ENCODE measurements around the gene OR5T1. TPM values are rescaled to one million over a fixed set of nuclear protein-coding genes. Genes with fewer than 3 reads are reported as not detected.

The OR5T1 gene
- polyA plus RNA-seq, 2 of the 4 experiments (the other 2 are of a cell fraction), result not detected

- Histone ChIP-seq H3K9me3 (peaks cover 3% of the 10 kb centered on the region; the same call in 1 of the 3 replicates), H3K4me1 (no peaks in the 10 kb centered on the region), H3K4me2 (no peak overlapping the region), H3K27ac (no peak overlapping the region), H3K4me3 (no peak overlapping the region)
- WGBS (ENCODE audit: missing lambda C conversion rate), result 17% methylated on average over 2 of the region's 3 CpGs
- POLR2A ChIA-PET, result no interaction called here
- FAIRE-seq, result no peak
- CTCF ChIA-PET, result interaction anchor here (0.8 kb wide), 1 partner anchor 36 kb away, joined by 3 read pairs; no protein-coding TSS in a partner anchor
- TF ChIP-seq CBX8 (IDR thresholded peaks at IDR 0.05) (no peak), POLR2A (IDR thresholded peaks at IDR 0.05; ENCODE audit: low read length) (no peak)
- DNase-seq (ENCODE audit: low read depth in 1 of 2, low spot score in 1 of 2), result no peak
- no peak for ATAC-seq
Measured at GRCh38 chr11:56307836-56308235, 33.9 kb downstream of the OR5T1 start.

GRCh38 chr11:56314844-56315243, 40.9 kb downstream of the OR5T1 start, which contains the start of gene OR8K3:
TSS of gene OR8K3 (plus strand) at chr11:56315144. CDS start at chr11:56318307, 3,163 bp downstream.
- Histone ChIP-seq H3K9me3 (no peaks in the 10 kb centered on the region), H3K4me2 (no peak within 1 kb of the TSS), H3K4me1 (no peaks in the 10 kb centered on the region), H3K27ac (no peak within 1 kb of the TSS), H3K4me3 (no peak within 1 kb of the TSS)
- ChIA-PET POLR2A (no interaction called here), CTCF (no interaction called here)
- DNase-seq (ENCODE audit: low read depth in 1 of 2, low spot score in 1 of 2) (no peak), FAIRE-seq (no peak), ATAC-seq (no peak)
- no peak for TF ChIP-seq SREBF2 (IDR thresholded peaks at IDR 0.05)
- TF ChIP-seq NFE2L2 (conservative IDR thresholded peaks at IDR 0.05; ENCODE audit: low read length), result no peak
- TF ChIP-seq RCOR1 (IDR thresholded peaks at IDR 0.05; ENCODE audit: low read depth, low read length), result no peak
- TF ChIP-seq E2F6 (IDR thresholded peaks at IDR 0.05; ENCODE audit: borderline replicate concordance, low read depth), result no peak
- no peak for TF ChIP-seq SMC3 (IDR thresholded peaks at IDR 0.05)
- TF ChIP-seq, protein P1, sequence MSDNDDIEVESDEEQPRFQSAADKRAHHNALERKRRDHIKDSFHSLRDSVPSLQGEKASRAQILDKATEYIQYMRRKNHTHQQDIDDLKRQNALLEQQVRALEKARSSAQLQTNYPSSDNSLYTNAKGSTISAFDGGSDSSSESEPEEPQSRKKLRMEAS (IDR thresholded peaks at IDR 0.05), result no peak
- no peak for TF ChIP-seq FOSL2 (IDR thresholded peaks at IDR 0.05)
- no peak for TF ChIP-seq FOSL2 (CRISPR knock-in tag; IDR thresholded peaks at IDR 0.05)
- no peak for TF ChIP-seq REST (IDR thresholded peaks at IDR 0.05)
- TF ChIP-seq RAD21 (conservative IDR thresholded peaks at IDR 0.05 in 1 of 2, IDR thresholded peaks at IDR 0.05 in 1 of 2), result no peak
- no peak for TF ChIP-seq ZFP36 (IDR thresholded peaks at IDR 0.05; ENCODE audit: borderline replicate concordance, partially characterized antibody)
- no peak for TF ChIP-seq HEYL (CRISPR knock-in tag; IDR thresholded peaks at IDR 0.05)
- TF ChIP-seq HMGXB4 (CRISPR knock-in tag; IDR thresholded peaks at IDR 0.05; ENCODE audit: borderline replicate concordance), result no peak
- no peak for TF ChIP-seq POLR2AphosphoS2 (conservative IDR thresholded peaks at IDR 0.05; ENCODE audit: low read length)
- TF ChIP-seq MYC (IDR thresholded peaks at IDR 0.05; ENCODE audit: borderline replicate concordance, low read length), result no peak
- no peak for TF ChIP-seq NR3C1 (IDR thresholded peaks at IDR 0.05)
- TF ChIP-seq, protein P2, sequence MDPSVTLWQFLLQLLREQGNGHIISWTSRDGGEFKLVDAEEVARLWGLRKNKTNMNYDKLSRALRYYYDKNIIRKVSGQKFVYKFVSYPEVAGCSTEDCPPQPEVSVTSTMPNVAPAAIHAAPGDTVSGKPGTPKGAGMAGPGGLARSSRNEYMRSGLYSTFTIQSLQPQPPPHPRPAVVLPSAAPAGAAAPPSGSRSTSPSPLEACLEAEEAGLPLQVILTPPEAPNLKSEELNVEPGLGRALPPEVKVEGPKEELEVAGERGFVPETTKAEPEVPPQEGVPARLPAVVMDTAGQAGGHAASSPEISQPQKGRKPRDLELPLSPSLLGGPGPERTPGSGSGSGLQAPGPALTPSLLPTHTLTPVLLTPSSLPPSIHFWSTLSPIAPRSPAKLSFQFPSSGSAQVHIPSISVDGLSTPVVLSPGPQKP (IDR thresholded peaks at IDR 0.05; ENCODE audit: low read depth, low read length), result no peak
- TF ChIP-seq RFX5 (IDR thresholded peaks at IDR 0.05), result no peak

Other genes starting within 250 kb of the OR5T1 start
- gene OR5AS1, start 246.5 kb upstream of the OR5T1 start, polyA plus RNA-seq (2011; rRNA removed), result not detected in 2 replicates
- gene OR5AS1, start 246.5 kb upstream of the OR5T1 start, polyA plus RNA-seq (2017; fragmentation: RNase III; extraction: RNeasy Plus Mini Kit Qiagen cat#74134 plus additional on column Dnase treatment), result not detected in 3 replicates
- gene OR8I2, start 180.8 kb upstream of the OR5T1 start, polyA plus RNA-seq (2011; rRNA removed), result not detected in 2 replicates
- gene OR8I2, start 180.8 kb upstream of the OR5T1 start, polyA plus RNA-seq (2017; fragmentation: RNase III; extraction: RNeasy Plus Mini Kit Qiagen cat#74134 plus additional on column Dnase treatment), result not detected in 3 replicates
- gene OR8H2, start 170.5 kb upstream of the OR5T1 start, polyA plus RNA-seq (2011; rRNA removed), result not detected in 2 replicates
- gene OR8H2, start 170.5 kb upstream of the OR5T1 start, polyA plus RNA-seq (2017; fragmentation: RNase III; extraction: RNeasy Plus Mini Kit Qiagen cat#74134 plus additional on column Dnase treatment), result not detected in 3 replicates
- not detected in 2 replicates for gene OR8H3, start 151.8 kb upstream of the OR5T1 start, polyA plus RNA-seq (2011; rRNA removed)
- not detected in 3 replicates for gene OR8H3, start 151.8 kb upstream of the OR5T1 start, polyA plus RNA-seq (2017; fragmentation: RNase III; extraction: RNeasy Plus Mini Kit Qiagen cat#74134 plus additional on column Dnase treatment)
- not detected in 2 replicates for gene OR8J3, start 134.0 kb upstream of the OR5T1 start, polyA plus RNA-seq (2011; rRNA removed)
- gene OR8J3, start 134.0 kb upstream of the OR5T1 start, polyA plus RNA-seq (2017; fragmentation: RNase III; extraction: RNeasy Plus Mini Kit Qiagen cat#74134 plus additional on column Dnase treatment), result not detected in 3 replicates
- not detected in 2 replicates for gene OR8K5, start 113.8 kb upstream of the OR5T1 start, polyA plus RNA-seq (2011; rRNA removed)
- gene OR8K5, start 113.8 kb upstream of the OR5T1 start, polyA plus RNA-seq (2017; fragmentation: RNase III; extraction: RNeasy Plus Mini Kit Qiagen cat#74134 plus additional on column Dnase treatment), result not detected in 3 replicates
- not detected in 2 replicates for gene OR5J2, start 97.5 kb upstream of the OR5T1 start, polyA plus RNA-seq (2011; rRNA removed)
- gene OR5J2, start 97.5 kb upstream of the OR5T1 start, polyA plus RNA-seq (2017; fragmentation: RNase III; extraction: RNeasy Plus Mini Kit Qiagen cat#74134 plus additional on column Dnase treatment), result not detected in 3 replicates
- gene OR5T2, start 39.9 kb upstream of the OR5T1 start, polyA plus RNA-seq (2011; rRNA removed), result not detected in 2 replicates
- gene OR5T2, start 39.9 kb upstream of the OR5T1 start, polyA plus RNA-seq (2017; fragmentation: RNase III; extraction: RNeasy Plus Mini Kit Qiagen cat#74134 plus additional on column Dnase treatment), result not detected in 3 replicates
- not detected in 2 replicates for gene OR5T3, start 21.9 kb upstream of the OR5T1 start, polyA plus RNA-seq (2011; rRNA removed)
- gene OR5T3, start 21.9 kb upstream of the OR5T1 start, polyA plus RNA-seq (2017; fragmentation: RNase III; extraction: RNeasy Plus Mini Kit Qiagen cat#74134 plus additional on column Dnase treatment), result not detected in 3 replicates
- not detected in 2 replicates for gene OR8H1, start 18.1 kb downstream of the OR5T1 start, polyA plus RNA-seq (2011; rRNA removed)
- not detected in 3 replicates for gene OR8H1, start 18.1 kb downstream of the OR5T1 start, polyA plus RNA-seq (2017; fragmentation: RNase III; extraction: RNeasy Plus Mini Kit Qiagen cat#74134 plus additional on column Dnase treatment)
- not detected in 2 replicates for gene OR8K3, start 41.0 kb downstream of the OR5T1 start, polyA plus RNA-seq (2011; rRNA removed)
- gene OR8K3, start 41.0 kb downstream of the OR5T1 start, polyA plus RNA-seq (2017; fragmentation: RNase III; extraction: RNeasy Plus Mini Kit Qiagen cat#74134 plus additional on column Dnase treatment), result not detected in 3 replicates
- gene OR8K1, start 71.9 kb downstream of the OR5T1 start, polyA plus RNA-seq (2011; rRNA removed), result not detected in 2 replicates
- gene OR8K1, start 71.9 kb downstream of the OR5T1 start, polyA plus RNA-seq (2017; fragmentation: RNase III; extraction: RNeasy Plus Mini Kit Qiagen cat#74134 plus additional on column Dnase treatment), result not detected in 3 replicates
- not detected in 2 replicates for gene OR8J1, start 80.1 kb downstream of the OR5T1 start, polyA plus RNA-seq (2011; rRNA removed)
- gene OR8J1, start 80.1 kb downstream of the OR5T1 start, polyA plus RNA-seq (2017; fragmentation: RNase III; extraction: RNeasy Plus Mini Kit Qiagen cat#74134 plus additional on column Dnase treatment), result not detected in 3 replicates
- not detected in 2 replicates for gene OR8U1, start 101.5 kb downstream of the OR5T1 start, polyA plus RNA-seq (2011; rRNA removed)
- not detected in 3 replicates for gene OR8U1, start 101.5 kb downstream of the OR5T1 start, polyA plus RNA-seq (2017; fragmentation: RNase III; extraction: RNeasy Plus Mini Kit Qiagen cat#74134 plus additional on column Dnase treatment)
- gene OR5AL1, start 138.5 kb downstream of the OR5T1 start, polyA plus RNA-seq (2011; rRNA removed), result not detected in 2 replicates
- gene OR5AL1, start 138.5 kb downstream of the OR5T1 start, polyA plus RNA-seq (2017; fragmentation: RNase III; extraction: RNeasy Plus Mini Kit Qiagen cat#74134 plus additional on column Dnase treatment), result not detected in 3 replicates
- gene OR5M3, start 199.2 kb downstream of the OR5T1 start, polyA plus RNA-seq (2011; rRNA removed), result not detected in 2 replicates
- not detected in 3 replicates for gene OR5M3, start 199.2 kb downstream of the OR5T1 start, polyA plus RNA-seq (2017; fragmentation: RNase III; extraction: RNeasy Plus Mini Kit Qiagen cat#74134 plus additional on column Dnase treatment)
- gene OR5M8, start 217.2 kb downstream of the OR5T1 start, polyA plus RNA-seq (2011; rRNA removed), result not detected in 2 replicates
- gene OR5M8, start 217.2 kb downstream of the OR5T1 start, polyA plus RNA-seq (2017; fragmentation: RNase III; extraction: RNeasy Plus Mini Kit Qiagen cat#74134 plus additional on column Dnase treatment), result not detected in 3 replicates